IMR-90 (cell line): ENCODE data around the gene YJU2. TPM values are rescaled to one million over a fixed set of nuclear protein-coding genes. Genes with fewer than 3 reads are reported as not detected.
A peak's percentile ranks its signal among the peaks of the same experiment; 100 is the strongest.

Source experiments
- ATAC-seq: fragments of 200-7000 bp; cut with Tn5 transposase; 2 replicates; pipeline ENCODE4 v1.9.1; 2020; ENCODE audit warnings: low read depth, mild to moderate bottlenecking, moderate library complexity
- BruUV-seq: library from RNA; stranded (reverse); fragments of 400-500 nt; replicated peaks from 2 replicates; lab custom pipeline; 2021; lab: Mats Ljungman, UMichigan
- CTCF ChIA-PET: fragments of 300-600 bp; formaldehyde crosslinking; extraction: SDS; loops from one replicate; lab custom pipeline; 2021; ENCODE audit warnings: antibody characterized with exemption; lab: Yijun Ruan, JAX
- POLR2A ChIA-PET: fragments of 300-600 bp; sonication (Branson Sonifier 250); formaldehyde crosslinking; loops from one replicate; lab custom pipeline; 2022; ENCODE audit warnings: antibody characterized with exemption; ENCODE audit not compliant: unreplicated experiment; lab: Charles Lee
- DNase-seq: peaks from one replicate; pipeline ENCODE4 v3.0.0; 2013
- H2AFZ ChIP-seq: replicated peaks from 2 replicates; pipeline ENCODE3; 2013; ENCODE audit warnings: low read length, mild to moderate bottlenecking; ENCODE audit not compliant: poor library complexity
- H2AK5ac ChIP-seq: 2 replicates; pipeline ENCODE4 v1.6.1; 2013; ENCODE audit warnings: low read depth, low read length, inconsistent platforms
- H2AK9ac ChIP-seq: replicated peaks from 2 replicates; pipeline ENCODE3; 2013; ENCODE audit warnings: mild to moderate bottlenecking, low read depth, low read length, moderate library complexity; ENCODE audit not compliant: poor library complexity
- H2BK120ac ChIP-seq: 2 replicates; pipeline ENCODE4 v1.6.1; 2013; ENCODE audit warnings: low read depth, low read length, inconsistent platforms
- H2BK15ac ChIP-seq: 3 replicates; pipeline ENCODE4 v1.6.1; 2013; ENCODE audit warnings: low read depth, low read length, inconsistent platforms
- H2BK20ac ChIP-seq: 2 replicates; pipeline ENCODE4 v1.6.1; 2013; ENCODE audit warnings: low read depth, mild to moderate bottlenecking, inconsistent platforms, low read length, moderate library complexity
- H2BK5ac ChIP-seq: 2 replicates; pipeline ENCODE4 v1.6.1; 2013; ENCODE audit warnings: mild to moderate bottlenecking, low read depth, low read length, inconsistent platforms; ENCODE audit not compliant: poor library complexity, severe bottlenecking
- H3K14ac ChIP-seq: replicated peaks from 2 replicates; pipeline ENCODE4 v1.6.1; 2013; ENCODE audit warnings: low read depth, low read length, inconsistent platforms
- H3K18ac ChIP-seq: 2 replicates; pipeline ENCODE4 v1.6.1; 2013; ENCODE audit warnings: low read depth, low read length, control low read depth
- H3K23ac ChIP-seq: 2 replicates; pipeline ENCODE4 v1.6.1; 2013; ENCODE audit warnings: low read depth, low read length, inconsistent platforms
- H3K27ac ChIP-seq: 2 replicates; pipeline ENCODE4 v1.5.1; 2013; ENCODE audit warnings: mild to moderate bottlenecking, control low read depth, low read length; ENCODE audit not compliant: insufficient read depth
- H3K27me3 ChIP-seq: 2 replicates; pipeline ENCODE4 v1.6.1; 2013; ENCODE audit warnings: low read length; ENCODE audit not compliant: control insufficient read depth, insufficient read depth
- H3K36me3 ChIP-seq: 2 replicates; pipeline ENCODE4 v1.6.1; 2013; ENCODE audit warnings: low read length, mixed read lengths; ENCODE audit not compliant: control insufficient read depth, insufficient read depth
- H3K4ac ChIP-seq: 2 replicates; pipeline ENCODE4 v1.6.1; 2013; ENCODE audit warnings: low read depth, low read length, inconsistent platforms
- H3K4me1 ChIP-seq: 2 replicates; pipeline ENCODE4 v1.6.1; 2013; ENCODE audit warnings: low read length, mixed read lengths; ENCODE audit not compliant: control insufficient read depth, insufficient read depth
- H3K4me2 ChIP-seq: 2 replicates; pipeline ENCODE4 v1.6.1; 2013; ENCODE audit warnings: low read depth, mild to moderate bottlenecking, control low read depth, low read length, moderate library complexity
- H3K4me3 ChIP-seq: 2 replicates; pipeline ENCODE4 v1.5.1; 2013; ENCODE audit warnings: low read depth, mild to moderate bottlenecking, control low read depth, low read length, moderate library complexity; ENCODE audit not compliant: insufficient read depth
- H3K56ac ChIP-seq: 2 replicates; pipeline ENCODE4 v1.6.1; 2013; ENCODE audit warnings: low read length, inconsistent platforms; ENCODE audit not compliant: insufficient read depth; ENCODE audit errors: extremely low read depth
- H3K79me1 ChIP-seq, 2 experiments: 2 replicates each; pipeline ENCODE4 v1.6.1; 2013; ENCODE audit warnings: low read length in 2 of 2, inconsistent platforms in 1 of 2, low read depth in 1 of 2
- H3K9ac ChIP-seq: 2 replicates; pipeline ENCODE4 v1.6.1; 2013; ENCODE audit warnings: low read depth, low read length, control low read depth
- H3K9me1 ChIP-seq: 2 replicates; pipeline ENCODE4 v1.6.1; 2013; ENCODE audit warnings: low read length, inconsistent platforms; ENCODE audit not compliant: insufficient read depth
- H3K9me3 ChIP-seq: 2 replicates; pipeline ENCODE4 v1.6.1; 2013; ENCODE audit warnings: low read length; ENCODE audit not compliant: control insufficient read depth, insufficient read depth
- H4K20me1 ChIP-seq: 2 replicates; pipeline ENCODE4 v1.6.1; 2013; ENCODE audit warnings: low read length, inconsistent platforms; ENCODE audit not compliant: insufficient read depth
- H4K5ac ChIP-seq: 2 replicates; pipeline ENCODE4 v1.6.1; 2013; ENCODE audit warnings: mild to moderate bottlenecking, low read depth, low read length, control low read depth
- H4K8ac ChIP-seq, 2 experiments: 2 replicates each; pipeline ENCODE4 v1.6.1; 2013; ENCODE audit warnings: low read depth in 2 of 2, low read length in 2 of 2, control low read depth in 1 of 2, inconsistent platforms in 1 of 2
- H4K91ac ChIP-seq: 2 replicates; pipeline ENCODE4 v1.6.1; 2013; ENCODE audit warnings: low read depth, low read length, inconsistent platforms; ENCODE audit not compliant: insufficient read depth
- CEBPB ChIP-seq: IDR thresholded peaks from 2 replicates; pipeline ENCODE4 v1.6.1; 2012; ENCODE audit warnings: low read depth, low read length, improper control_type of control experiment
- CHD1 ChIP-seq: IDR thresholded peaks from 2 replicates; pipeline ENCODE4 v1.6.1; 2012; ENCODE audit warnings: low read depth, low read length, improper control_type of control experiment
- MAFK ChIP-seq: IDR thresholded peaks from 2 replicates; pipeline ENCODE4 v1.6.1; 2012; ENCODE audit warnings: low read depth, low read length, improper control_type of control experiment
- NFE2L2 ChIP-seq: fragments of 150-350 bp; IDR thresholded peaks from 2 replicates; pipeline ENCODE4 v1.6.1; 2016; ENCODE audit warnings: low read depth, mild to moderate bottlenecking, low read length
- RFX5 ChIP-seq: IDR thresholded peaks from 2 replicates; pipeline ENCODE4 v1.8.0; 2012; ENCODE audit warnings: low read depth, mild to moderate bottlenecking, low read length, moderate library complexity
- WGBS, 2 experiments: methylation state at CpG; one replicate each; pipeline versions ENCODE4 v1.1.5 to v1.1.7; 2013; ENCODE audit warnings: missing lambda C conversion rate in 2 of 2; ENCODE audit not compliant: insufficient read length in 1 of 2; ENCODE audit errors: extremely low coverage in 2 of 2; 5-methylcytosine and 5-hydroxymethylcytosine counted together
- dilution Hi-C: fragments of 300-500 bp; cut with HindIII; formaldehyde crosslinking; loops from one replicate; pipeline ENCODE4 v1.14.3; 2018; ENCODE audit warnings: low sequenced_read_pairs; ENCODE audit not compliant: unreplicated experiment
- in situ Hi-C: fragments of 300-500 bp; cut with MboI; formaldehyde crosslinking; loops from 3 replicates; pipeline ENCODE4 v1.14.3; 2019; ENCODE audit warnings: low sequenced_read_pairs, inconsistent platforms, mixed read lengths
- intact Hi-C: fragments of 100-400 bp; cut with micrococcal nuclease; formaldehyde crosslinking; loops from 2 replicates; pipeline ENCODE4 v1.10.0; 2022
- polyA plus RNA-seq, 3 experiments: library from polyadenylated mRNA; depleted of rRNA; stranded (reverse); fragments of >200 nt; gene quantifications; 2 replicates each; pipeline ENCODE4 v1.2.3, GENCODE V29; 2012; ENCODE audit warnings: low replicate concordance in 1 of 3
- total RNA-seq: library from RNA; depleted of rRNA; stranded (reverse); fragments of >200 nt; gene quantifications from 2 replicates; pipeline ENCODE4 v1.2.3, GENCODE V29; 2012; rRNA removed
- TF ChIP-seq, protein P1 (sequence below): fragments of 150-350 bp; IDR thresholded peaks from 2 replicates; pipeline ENCODE4 v1.6.1; 2017; ENCODE audit warnings: mild to moderate bottlenecking, antibody characterized with exemption, low read length, low read depth
- TF ChIP-seq, protein P2 (sequence below): conservative IDR thresholded peaks from 2 replicates; pipeline ENCODE4 v1.5.1; 2012; ENCODE audit warnings: mild to moderate bottlenecking, low read depth, low read length, improper control_type of control experiment

Gene YJU2
- total and polyA plus RNA-seq, 2 of the 4 experiments (the other 2 are of a cell fraction) = 15.6 to 18.9 TPM

DNA sequence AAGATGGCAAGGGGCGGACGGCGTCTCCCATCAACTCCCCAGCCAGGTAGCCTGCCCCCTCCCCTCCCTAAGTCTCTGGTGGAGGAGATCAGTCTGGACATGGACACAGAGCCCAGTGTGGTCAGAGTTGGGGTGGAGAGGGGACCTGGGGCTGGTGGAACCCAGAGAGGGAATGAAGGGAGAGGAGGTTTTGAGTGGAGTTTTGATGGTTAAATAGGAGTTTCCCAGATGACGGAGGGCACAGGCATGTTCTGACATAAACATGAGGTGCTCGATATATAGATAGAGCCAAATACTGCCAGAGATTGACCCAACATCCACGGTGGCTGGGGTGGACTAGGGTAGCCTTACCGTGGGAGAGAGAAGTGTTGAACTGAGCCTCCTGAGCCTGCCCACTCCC lies 71.6 kb downstream of the YJU2 start:
- CTCF ChIA-PET = no interaction called here
- H3K79me1 ChIP-seq = no peaks in the 10 kb centered on the region; a peak in 1 of 4 replicates
- no peak overlapping the region for H3K4me3 ChIP-seq
- no peak overlapping the region for H4K8ac ChIP-seq
- no peaks in the 10 kb centered on the region for H3K27me3 ChIP-seq
- H3K4me1 ChIP-seq = no peaks in the 10 kb centered on the region
- TF ChIP-seq, protein P1, sequence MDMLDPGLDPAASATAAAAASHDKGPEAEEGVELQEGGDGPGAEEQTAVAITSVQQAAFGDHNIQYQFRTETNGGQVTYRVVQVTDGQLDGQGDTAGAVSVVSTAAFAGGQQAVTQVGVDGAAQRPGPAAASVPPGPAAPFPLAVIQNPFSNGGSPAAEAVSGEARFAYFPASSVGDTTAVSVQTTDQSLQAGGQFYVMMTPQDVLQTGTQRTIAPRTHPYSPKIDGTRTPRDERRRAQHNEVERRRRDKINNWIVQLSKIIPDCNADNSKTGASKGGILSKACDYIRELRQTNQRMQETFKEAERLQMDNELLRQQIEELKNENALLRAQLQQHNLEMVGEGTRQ = no peak
- TF ChIP-seq, protein P2, sequence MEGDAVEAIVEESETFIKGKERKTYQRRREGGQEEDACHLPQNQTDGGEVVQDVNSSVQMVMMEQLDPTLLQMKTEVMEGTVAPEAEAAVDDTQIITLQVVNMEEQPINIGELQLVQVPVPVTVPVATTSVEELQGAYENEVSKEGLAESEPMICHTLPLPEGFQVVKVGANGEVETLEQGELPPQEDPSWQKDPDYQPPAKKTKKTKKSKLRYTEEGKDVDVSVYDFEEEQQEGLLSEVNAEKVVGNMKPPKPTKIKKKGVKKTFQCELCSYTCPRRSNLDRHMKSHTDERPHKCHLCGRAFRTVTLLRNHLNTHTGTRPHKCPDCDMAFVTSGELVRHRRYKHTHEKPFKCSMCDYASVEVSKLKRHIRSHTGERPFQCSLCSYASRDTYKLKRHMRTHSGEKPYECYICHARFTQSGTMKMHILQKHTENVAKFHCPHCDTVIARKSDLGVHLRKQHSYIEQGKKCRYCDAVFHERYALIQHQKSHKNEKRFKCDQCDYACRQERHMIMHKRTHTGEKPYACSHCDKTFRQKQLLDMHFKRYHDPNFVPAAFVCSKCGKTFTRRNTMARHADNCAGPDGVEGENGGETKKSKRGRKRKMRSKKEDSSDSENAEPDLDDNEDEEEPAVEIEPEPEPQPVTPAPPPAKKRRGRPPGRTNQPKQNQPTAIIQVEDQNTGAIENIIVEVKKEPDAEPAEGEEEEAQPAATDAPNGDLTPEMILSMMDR = no peak
- no peak for TF ChIP-seq RFX5
- no peak for TF ChIP-seq CEBPB
- TF ChIP-seq NFE2L2 = no peak
- no peak for TF ChIP-seq CHD1
- no peak for TF ChIP-seq MAFK
- H2BK5ac ChIP-seq = no peak overlapping the region
- ATAC-seq (no peak), DNase-seq (no peak)
- no peaks in the 10 kb centered on the region for H4K20me1 ChIP-seq
- H3K9ac ChIP-seq = no peak overlapping the region
- POLR2A ChIA-PET = no interaction called here
- H4K5ac ChIP-seq = no peak overlapping the region
- intact Hi-C loops = no loop called here
- H3K56ac ChIP-seq = no peak overlapping the region
- no TSS peak for BruUV-seq
- H3K9me3 ChIP-seq = peaks cover 3% of the 10 kb centered on the region; the same call in 1 of the 2 replicates
- no peak overlapping the region for H2BK20ac ChIP-seq
- no peak overlapping the region for H4K91ac ChIP-seq
- peak overlapping the region; percentile 32 for H2AFZ ChIP-seq
- H3K27ac ChIP-seq = no peak overlapping the region
- H2BK15ac ChIP-seq = no peak overlapping the region
- WGBS, 2 experiments = 100% methylated on average over 1 of the region's 7 CpGs; no CpG with 5 or more reads in 1 of the 2 experiments
- H2AK5ac ChIP-seq = no peak overlapping the region
- no peak overlapping the region for H3K23ac ChIP-seq
- in situ Hi-C loops = no loop called here
- no peak overlapping the region for H3K18ac ChIP-seq
- H3K4me2 ChIP-seq = no peak overlapping the region
- H3K9me1 ChIP-seq = no peaks in the 10 kb centered on the region
- no peak overlapping the region for H3K4ac ChIP-seq
- H3K14ac ChIP-seq = no peak overlapping the region
- dilution Hi-C loops = no loop called here
- peak overlapping the region; percentile 16 for H2AK9ac ChIP-seq
- H2BK120ac ChIP-seq = no peak overlapping the region
- H3K36me3 ChIP-seq = no peaks in the 10 kb centered on the region; the same call in 1 of the 2 replicates

Other genes starting within 250 kb of the YJU2 start
- gene PIAS4, start 239.3 kb upstream of the YJU2 start, total RNA-seq = 10.8 and 13.6 TPM in 2 replicates
- 12.1 and 16.6 TPM in 2 replicates for gene PIAS4, start 239.3 kb upstream of the YJU2 start, polyA plus RNA-seq (2012; rRNA removed)
- gene ZBTB7A, start 180.2 kb upstream of the YJU2 start, total RNA-seq = 3.2 and 4.2 TPM in 2 replicates
- 10.3 and 14.7 TPM in 2 replicates for gene ZBTB7A, start 180.2 kb upstream of the YJU2 start, polyA plus RNA-seq (2012; rRNA removed)
- gene MAP2K2, start 123.0 kb upstream of the YJU2 start, total RNA-seq = 107 and 115 TPM in 2 replicates
- 151 and 196 TPM in 2 replicates for gene MAP2K2, start 123.0 kb upstream of the YJU2 start, polyA plus RNA-seq (2012; rRNA removed)
- gene CREB3L3, start 93.4 kb upstream of the YJU2 start, total RNA-seq = not detected in 2 replicates
- not detected in 2 replicates for gene CREB3L3, start 93.4 kb upstream of the YJU2 start, polyA plus RNA-seq (2012; rRNA removed)
- gene SIRT6, start 64.5 kb upstream of the YJU2 start, total RNA-seq = 3.9 and 6.1 TPM in 2 replicates
- gene SIRT6, start 64.5 kb upstream of the YJU2 start, polyA plus RNA-seq (2012; rRNA removed) = 25.3 and 31.6 TPM in 2 replicates
- 0.18 and 0.28 TPM in 2 replicates for gene ANKRD24, start 64.4 kb upstream of the YJU2 start, total RNA-seq
- gene ANKRD24, start 64.4 kb upstream of the YJU2 start, polyA plus RNA-seq (2012; rRNA removed) = 0.21 and 0.29 TPM in 2 replicates
- 0.28 and 0.36 TPM in 2 replicates for gene EBI3, start 17.6 kb upstream of the YJU2 start, total RNA-seq
- gene EBI3, start 17.6 kb upstream of the YJU2 start, polyA plus RNA-seq (2012; rRNA removed) = 2.7 and 3.0 TPM in 2 replicates
- gene SHD, start 32.2 kb downstream of the YJU2 start, total RNA-seq = not detected in 2 replicates
- not detected in 2 replicates for gene SHD, start 32.2 kb downstream of the YJU2 start, polyA plus RNA-seq (2012; rRNA removed)
- not detected in 2 replicates for gene TMIGD2, start 55.3 kb downstream of the YJU2 start, total RNA-seq
- gene TMIGD2, start 55.3 kb downstream of the YJU2 start, polyA plus RNA-seq (2012; rRNA removed) = not detected in 2 replicates
- 17.4 and 19.2 TPM in 2 replicates for gene FSD1, start 57.5 kb downstream of the YJU2 start, total RNA-seq
- gene FSD1, start 57.5 kb downstream of the YJU2 start, polyA plus RNA-seq (2012; rRNA removed) = 23.4 and 24.4 TPM in 2 replicates
- 1.3 and 1.4 TPM in 2 replicates for gene STAP2, start 91.7 kb downstream of the YJU2 start, total RNA-seq
- gene STAP2, start 91.7 kb downstream of the YJU2 start, polyA plus RNA-seq (2012; rRNA removed) = 3.2 and 3.4 TPM in 2 replicates
- gene MPND, start 96.5 kb downstream of the YJU2 start, total RNA-seq = 2.3 and 3.3 TPM in 2 replicates
- gene MPND, start 96.5 kb downstream of the YJU2 start, polyA plus RNA-seq (2012; rRNA removed) = 8.1 and 9.8 TPM in 2 replicates
- 28.1 and 32.2 TPM in 2 replicates for gene SH3GL1, start 153.5 kb downstream of the YJU2 start, total RNA-seq
- 138 and 161 TPM in 2 replicates for gene SH3GL1, start 153.5 kb downstream of the YJU2 start, polyA plus RNA-seq (2012; rRNA removed)
- 11.4 and 12.4 TPM in 2 replicates for gene CHAF1A, start 155.6 kb downstream of the YJU2 start, total RNA-seq
- 22.9 and 26.7 TPM in 2 replicates for gene CHAF1A, start 155.6 kb downstream of the YJU2 start, polyA plus RNA-seq (2012; rRNA removed)
- 74.2 and 84.2 TPM in 2 replicates for gene UBXN6, start 210.7 kb downstream of the YJU2 start, total RNA-seq
- 86.5 and 98.3 TPM in 2 replicates for gene UBXN6, start 210.7 kb downstream of the YJU2 start, polyA plus RNA-seq (2012; rRNA removed)
- 35.8 and 45.5 TPM in 2 replicates for gene HDGFL2, start 225.2 kb downstream of the YJU2 start, total RNA-seq
- 48.5 and 53.0 TPM in 2 replicates for gene HDGFL2, start 225.2 kb downstream of the YJU2 start, polyA plus RNA-seq (2012; rRNA removed)